DND-41 (cell line): ENCODE results near the gene FAM107B.

Source experiments
- EZH2 ChIP-seq: IDR thresholded peaks from 3 replicates; pipeline ENCODE4 v1.6.1; 2012; ENCODE audit warnings: borderline replicate concordance, low read depth, mild to moderate bottlenecking, moderate library complexity, low read length, inconsistent platforms; ENCODE audit not compliant: severe bottlenecking
- TF ChIP-seq, protein P1 (sequence below): IDR thresholded peaks from 2 replicates; pipeline ENCODE4 v1.5.1; 2012; ENCODE audit warnings: borderline replicate concordance, low read length, moderate library complexity, mild to moderate bottlenecking; ENCODE audit not compliant: poor library complexity, severe bottlenecking; ENCODE audit errors: extremely low read depth

DNA sequence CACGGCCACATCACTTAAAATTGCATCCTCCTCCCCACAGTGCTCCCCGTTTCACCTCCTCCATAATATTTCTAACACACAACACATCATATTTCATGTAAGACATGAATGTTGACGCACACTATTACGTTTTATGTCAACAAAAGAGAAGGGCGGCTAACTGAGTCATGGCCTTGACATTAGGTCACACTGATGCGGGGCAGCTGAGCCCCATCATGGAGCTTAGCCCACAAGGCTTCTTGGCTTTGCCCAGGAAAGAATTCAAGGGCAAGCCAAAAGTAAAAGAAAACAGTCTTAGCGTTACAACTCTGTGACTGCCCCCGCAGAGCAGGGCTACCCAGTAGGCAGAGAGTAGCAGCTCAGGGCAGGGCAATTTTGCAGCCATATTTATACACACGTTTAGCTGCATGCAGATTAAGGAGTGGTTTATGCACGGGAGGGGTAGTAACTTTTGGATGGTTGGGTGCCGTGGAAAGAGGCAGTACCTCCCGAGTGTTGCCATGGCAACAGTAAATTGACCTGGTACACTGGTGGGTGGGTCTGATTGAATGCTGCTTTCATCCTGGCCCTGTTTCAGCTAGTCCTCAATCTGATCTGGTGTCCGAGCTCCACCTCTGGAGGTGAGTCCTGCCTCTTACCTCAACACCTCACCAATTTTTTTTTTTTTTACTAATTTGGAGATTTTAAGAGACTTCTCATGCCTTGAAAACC lies 287.8 kb downstream of the FAM107B start:
- TF ChIP-seq, protein P1, sequence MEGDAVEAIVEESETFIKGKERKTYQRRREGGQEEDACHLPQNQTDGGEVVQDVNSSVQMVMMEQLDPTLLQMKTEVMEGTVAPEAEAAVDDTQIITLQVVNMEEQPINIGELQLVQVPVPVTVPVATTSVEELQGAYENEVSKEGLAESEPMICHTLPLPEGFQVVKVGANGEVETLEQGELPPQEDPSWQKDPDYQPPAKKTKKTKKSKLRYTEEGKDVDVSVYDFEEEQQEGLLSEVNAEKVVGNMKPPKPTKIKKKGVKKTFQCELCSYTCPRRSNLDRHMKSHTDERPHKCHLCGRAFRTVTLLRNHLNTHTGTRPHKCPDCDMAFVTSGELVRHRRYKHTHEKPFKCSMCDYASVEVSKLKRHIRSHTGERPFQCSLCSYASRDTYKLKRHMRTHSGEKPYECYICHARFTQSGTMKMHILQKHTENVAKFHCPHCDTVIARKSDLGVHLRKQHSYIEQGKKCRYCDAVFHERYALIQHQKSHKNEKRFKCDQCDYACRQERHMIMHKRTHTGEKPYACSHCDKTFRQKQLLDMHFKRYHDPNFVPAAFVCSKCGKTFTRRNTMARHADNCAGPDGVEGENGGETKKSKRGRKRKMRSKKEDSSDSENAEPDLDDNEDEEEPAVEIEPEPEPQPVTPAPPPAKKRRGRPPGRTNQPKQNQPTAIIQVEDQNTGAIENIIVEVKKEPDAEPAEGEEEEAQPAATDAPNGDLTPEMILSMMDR: no peak
- no peak for TF ChIP-seq EZH2
